Suppressor macrophage treated with lipopolysaccharide for 4 hours (primary cell): ENCODE results near the gene LRRK1.

Source experiments
- DNase-seq: peaks from one replicate; pipeline ENCODE4 v3.0.0-alpha.2; 2020

Gene LRRK1

GRCh38 chr15:101027273-101027901, 108.2 kb downstream of the LRRK1 start:
- no peak for DNase-seq

- no peak for DNase-seq
Observed at GRCh38 chr15:101027920-101028319, 108.8 kb downstream of the LRRK1 start.

- DNase-seq, result no peak
Observed at GRCh38 chr15:101028321-101028720, 109.2 kb downstream of the LRRK1 start.

GRCh38 chr15:101028772-101029438, 109.7 kb downstream of the LRRK1 start:
- no peak for DNase-seq

GRCh38 chr15:101029971-101030661, 111.0 kb downstream of the LRRK1 start:
- no peak for DNase-seq

- DNase-seq, result no peak
Observed at GRCh38 chr15:101031213-101031612, 112.1 kb downstream of the LRRK1 start.

GRCh38 chr15:101033801-101034200, 114.6 kb downstream of the LRRK1 start:
- no peak for DNase-seq

- peak; percentile 35 for DNase-seq
Observed at GRCh38 chr15:101035611-101036010, 116.5 kb downstream of the LRRK1 start.

GRCh38 chr15:101036189-101036588, 117.0 kb downstream of the LRRK1 start:
- DNase-seq, result no peak

- DNase-seq, result no peak
Observed at GRCh38 chr15:101037090-101037830, 118.1 kb downstream of the LRRK1 start.

GRCh38 chr15:101038327-101039003, 119.3 kb downstream of the LRRK1 start:
- no peak for DNase-seq

GRCh38 chr15:101039461-101039860, 120.3 kb downstream of the LRRK1 start:
- no peak for DNase-seq

- DNase-seq, result no peak
Observed at GRCh38 chr15:101042320-101042719, 123.2 kb downstream of the LRRK1 start.

- no peak for DNase-seq
Observed at GRCh38 chr15:101043011-101043410, 123.9 kb downstream of the LRRK1 start.

GRCh38 chr15:101043911-101044624, 124.9 kb downstream of the LRRK1 start:
- no peak for DNase-seq

- DNase-seq, result no peak
Observed at GRCh38 chr15:101044625-101045235, 125.6 kb downstream of the LRRK1 start.

GRCh38 chr15:101045236-101045646, 126.1 kb downstream of the LRRK1 start:
- DNase-seq, result no peak

GRCh38 chr15:101045835-101046691, 126.9 kb downstream of the LRRK1 start:
- DNase-seq, result no peak

GRCh38 chr15:101046826-101047225, 127.7 kb downstream of the LRRK1 start:
- no peak for DNase-seq

- no peak for DNase-seq
Observed at GRCh38 chr15:101047301-101047781, 128.2 kb downstream of the LRRK1 start.

GRCh38 chr15:101048176-101048575, 129.0 kb downstream of the LRRK1 start:
- DNase-seq, result no peak
